Ovary (tissue), 9 donors: ENCODE measurements around the gene PROS1. TPM values are rescaled to one million over a fixed set of nuclear protein-coding genes. Genes with fewer than 3 reads are reported as not detected.
A peak's percentile ranks its signal among the peaks of the same experiment; 100 is the strongest.

Source experiments
- DNase-seq, 5 donors: peaks; one replicate each; pipeline ENCODE4 v3.0.0-alpha.2; 2019 to 2020
- H3K27ac ChIP-seq, 2 donors: fragments of 200-600 bp; one replicate each; pipeline versions ENCODE4 v1.5.1 to v1.8.0; 2019 to 2022
- H3K27me3 ChIP-seq: fragments of 200-600 bp; one replicate; pipeline ENCODE4 v1.8.0; 2022
- H3K36me3 ChIP-seq: fragments of 200-600 bp; sonication (generic); one replicate; pipeline ENCODE4 v1.5.1; 2019
- H3K4me1 ChIP-seq: one replicate; pipeline ENCODE4 v1.8.1; 2013; ENCODE audit warnings: mild to moderate bottlenecking, moderate library complexity; ENCODE audit not compliant: insufficient read depth
- H3K4me3 ChIP-seq: fragments of 200-600 bp; sonication (generic); one replicate; pipeline ENCODE4 v1.5.1; 2017
- H3K9me3 ChIP-seq, 2 donors: fragments of 200-600 bp in 1 of 2; sonication (generic) in 1 of 2; one replicate each; pipeline versions ENCODE4 v1.5.1 to v1.8.1; 2013 to 2019; ENCODE audit warnings: mild to moderate bottlenecking in 1 of 2, moderate library complexity in 1 of 2
- CTCF ChIP-seq, 3 donors: fragments of 450-650 bp in 2 of 3; fragments of 200-600 bp in 1 of 3; IDR thresholded peaks; one replicate each; pipeline versions ENCODE4 v1.5.1 to v1.8.0; 2016 to 2022; ENCODE audit warnings: antibody characterized with exemption in 3 of 3, mild to moderate bottlenecking in 1 of 3
- EP300 ChIP-seq: sonication (generic); formaldehyde crosslinking; IDR thresholded peaks from one replicate; pipeline ENCODE4 v1.6.1; 2017; ENCODE audit warnings: antibody characterized with exemption
- POLR2A ChIP-seq: fragments of 450-650 bp; IDR thresholded peaks from one replicate; pipeline ENCODE4 v1.6.1; 2017; ENCODE audit warnings: antibody characterized with exemption, mild to moderate bottlenecking, moderate library complexity
- WGBS, 3 donors: extraction: QIAGEN DNeasy Blood & Tissue Kit in 1 of 3; methylation state at CpG; one replicate each; pipeline versions ENCODE4 v1.1.5 to v1.1.7; 2013 to 2017; 5-methylcytosine and 5-hydroxymethylcytosine counted together
- intact Hi-C, 4 donors: fragments of 100-400 bp; cut with DNase I; formaldehyde crosslinking; loops; one replicate each; pipeline versions ENCODE4 v1.11.0 to v1.15.1; 2022 to 2023
- polyA plus RNA-seq, 2 donors: library from polyadenylated mRNA; stranded (reverse); fragments of 200-250 nt in 1 of 2; fragments of 350-450 nt in 1 of 2; fragmentation: Illumina TruSeq in 1 of 2; extraction: RNeasy Lipid Tissue Mini Kit (QIAGEN cat#74804) in 1 of 2; gene quantifications; one replicate each; pipeline ENCODE4 v1.2.3, GENCODE V29; 2013 to 2014
- total RNA-seq, 7 donors: library from RNA; depleted of rRNA in 2 of 7; stranded (reverse); fragments of >200 nt in 2 of 7; fragmentation: NEBNext Ultra II Directional in 3 of 7; extraction: Animal tissue kit (Norgen Biotek cat#: 25700) in 3 of 7; gene quantifications; one replicate each; pipeline versions ENCODE4 v1.1.0 to v1.2.4, GENCODE V29; 2016 to 2023
- donor health status: DM: no; HTN: no; CAD: no; lungs with moderate emphysema.
- donor health status: DM: no; HTN: no; CAD: no.
- donor health status: Bipolar disorder and iron deficiency.
- donor health status: DM: yes; HTN: yes; CAD: no.
- donor health status: DM: no; HTN: no; CAD: no.
- donor health status: DM: yes; HTN: yes; CAD: no.

Gene PROS1
- total and polyA plus RNA-seq, 9 donors = 41.6 to 95.1 (median 50.0) TPM

- intact Hi-C loops = loop anchor here in 1 of 4 donors (10.0 kb wide), 1 partner anchor 60 kb away; the partner anchor contains the start of genes DHFR2 and NSUN3
Observed at GRCh38 chr3:94004301-94004910, 30.7 kb upstream of the PROS1 start.

GRCh38 chr3:94001827-94002495 lies 28.3 kb upstream of the PROS1 start:
- Histone ChIP-seq H3K27me3 (no peaks in the 10 kb centered on the region), H3K27ac (no peak overlapping the region), H3K9me3 (no peaks in the 10 kb centered on the region), H3K4me1 (peaks cover 1% of the 10 kb centered on the region), H3K36me3 (no peaks in the 10 kb centered on the region), H3K4me3 (no peak overlapping the region)
- DNase-seq = no peak
- no peak for TF ChIP-seq CTCF (IDR thresholded peaks at IDR 0.05)
- no peak for TF ChIP-seq POLR2A
- TF ChIP-seq EP300 = no peak
- intact Hi-C loops = loop anchor here in 1 of 4 donors (10.0 kb wide), 1 partner anchor 63 kb away; the partner anchor contains the start of genes DHFR2 and NSUN3
- 66 to 70% (median 67%) methylated on average over 3 of the region's 3 CpGs for WGBS, 3 donors

More at GRCh38 chr3:94004301-94004910, 30.7 kb upstream of the PROS1 start:
- H3K4me3 ChIP-seq = peak overlapping the region; percentile 6
- peaks cover 1% of the 10 kb centered on the region for H3K4me1 ChIP-seq
- TF ChIP-seq CTCF (IDR thresholded peaks at IDR 0.05) (peak; percentile 38 to 58 (median 56)), POLR2A (no peak)
- H3K27me3 ChIP-seq = no peaks in the 10 kb centered on the region
- DNase-seq = no peak
- no peaks in the 10 kb centered on the region for H3K36me3 ChIP-seq
- H3K9me3 ChIP-seq = no peaks in the 10 kb centered on the region
- 2 to 3% (median 2%) methylated on average over 4 of the region's 4 CpGs for WGBS, 3 donors
- no peak overlapping the region for H3K27ac ChIP-seq

GRCh38 chr3:94001191-94001590 lies 27.5 kb upstream of the PROS1 start:
- intact Hi-C loops = loop anchor here in 1 of 4 donors (10.0 kb wide), 1 partner anchor 64 kb away; the partner anchor contains the start of genes DHFR2 and NSUN3
- H3K36me3 ChIP-seq = no peaks in the 10 kb centered on the region
- TF ChIP-seq POLR2A (no peak), EP300 (no peak), CTCF (IDR thresholded peaks at IDR 0.05) (no peak)
- DNase-seq = no peak
- H3K4me3 ChIP-seq = no peak overlapping the region
- no peak overlapping the region for H3K27ac ChIP-seq
- peaks cover 1% of the 10 kb centered on the region for H3K4me1 ChIP-seq
- WGBS, 3 donors = 17 to 43% (median 31%) methylated on average over 1 of the region's 1 CpG
- H3K9me3 ChIP-seq = no peaks in the 10 kb centered on the region
- no peaks in the 10 kb centered on the region for H3K27me3 ChIP-seq

GRCh38 chr3:93994056-93994455 lies 20.4 kb upstream of the PROS1 start:
- intact Hi-C loops = no loop called here
- no peak overlapping the region for H3K27ac ChIP-seq
- H3K27me3 ChIP-seq = no peaks in the 10 kb centered on the region
- no peak overlapping the region for H3K4me3 ChIP-seq
- DNase-seq = no peak
- H3K9me3 ChIP-seq = no peaks in the 10 kb centered on the region
- no peaks in the 10 kb centered on the region for H3K4me1 ChIP-seq
- TF ChIP-seq EP300 (no peak), POLR2A (no peak), CTCF (IDR thresholded peaks at IDR 0.05) (no peak)
- no peaks in the 10 kb centered on the region for H3K36me3 ChIP-seq
- 76 to 87% (median 77%) methylated on average over 3 of the region's 3 CpGs for WGBS, 3 donors
